ENCODE data around the gene ZBED1.
A peak's percentile ranks its signal among the peaks of the same experiment; 100 is the strongest.

Gene ZBED1

GRCh38 chrX:2517055-2517454 is 16.3 kb upstream of the ZBED1 start:
- DNase-seq = no peak

GRCh38 chrX:2516623-2517022 is 15.8 kb upstream of the ZBED1 start:
- DNase-seq = no peak

- DNase-seq = no peak
Measured at GRCh38 chrX:2514131-2514530, 13.4 kb upstream of the ZBED1 start.

- no peak for DNase-seq
Measured at GRCh38 chrX:2513121-2513664, 12.4 kb upstream of the ZBED1 start.

- DNase-seq = no peak
Measured at GRCh38 chrX:2512501-2512900, 11.7 kb upstream of the ZBED1 start.

GRCh38 chrX:2511326-2511725 is 10.6 kb upstream of the ZBED1 start:
- no peak for DNase-seq

- DNase-seq = no peak
Measured at GRCh38 chrX:2508648-2509335, 8.0 kb upstream of the ZBED1 start.

- no peak for DNase-seq
Measured at GRCh38 chrX:2507904-2508627, 7.3 kb upstream of the ZBED1 start.

GRCh38 chrX:2507196-2507595 is 6.4 kb upstream of the ZBED1 start:
- DNase-seq = no peak

GRCh38 chrX:2505341-2505740 is 4.6 kb upstream of the ZBED1 start:
- peak; percentile 39 for DNase-seq

GRCh38 chrX:2504706-2505332 is 4.0 kb upstream of the ZBED1 start:
- peak; percentile 38 for DNase-seq

GRCh38 chrX:2503591-2504500 is 3.1 kb upstream of the ZBED1 start:
- DNase-seq = peak; percentile 34

GRCh38 chrX:2502668-2503519 is 2.1 kb upstream of the ZBED1 start:
- DNase-seq = peak; percentile 37

GRCh38 chrX:2502120-2502667 is 1.4 kb upstream of the ZBED1 start:
- DNase-seq = peak; percentile 22

GRCh38 chrX:2501559-2502102 is 855 bp upstream of the ZBED1 start:
- DNase-seq = peak; percentile 52

- peak; percentile 67 for DNase-seq
Measured at GRCh38 chrX:2500091-2500802, 529 bp downstream of the ZBED1 start.

GRCh38 chrX:2499507-2499906 is 1.3 kb downstream of the ZBED1 start:
- DNase-seq = no peak

GRCh38 chrX:2498781-2499302 is 1.9 kb downstream of the ZBED1 start:
- no peak for DNase-seq

- DNase-seq = no peak
Measured at GRCh38 chrX:2497961-2498780, 2.6 kb downstream of the ZBED1 start.

Measured in activated CD8-positive, alpha-beta memory T cell treated with anti-CD3 and anti-CD28 coated beads, Interleukin-2, amount 50 U/mL, for 48 hours (primary cell).